GM10248 (cell line): ENCODE measurements around the gene RTL5.

Source experiments
- CTCF ChIA-PET: fragments of 300-600 bp; sonication (Branson Sonifier 250); formaldehyde crosslinking; extraction: SDS; loops from one replicate; lab custom pipeline; 2021; ENCODE audit warnings: antibody characterized with exemption; lab: Yijun Ruan, JAX
- POLR2A ChIA-PET: fragments of 350-650 bp; sonication (Branson Sonifier 250); formaldehyde crosslinking; extraction: SDS; loops from one replicate; lab custom pipeline; 2020; ENCODE audit warnings: antibody characterized with exemption; lab: Yijun Ruan, JAX
- DNase-seq: peaks from one replicate; pipeline ENCODE4 v3.0.0; 2012; ENCODE audit errors: extremely low spot score
- CTCF ChIP-seq: IDR thresholded peaks from 2 replicates; pipeline ENCODE4 v1.5.1; 2012; ENCODE audit warnings: mild to moderate bottlenecking, low read depth; ENCODE audit errors: extremely low read depth, missing control alignments, control extremely low read depth

RTL5 gene

GRCh38 chrX:72114306-72114705, 17.4 kb downstream of the RTL5 start:
- POLR2A ChIA-PET: no interaction called here
- no peak for TF ChIP-seq CTCF
- DNase-seq: no peak
- CTCF ChIA-PET: interaction anchor here (1.1 kb wide), 1 partner anchor 96 kb away, joined by 3 read pairs; no protein-coding TSS in a partner anchor

GRCh38 chrX:72113461-72113860, 18.3 kb downstream of the RTL5 start:
- DNase-seq: no peak
- ChIA-PET POLR2A (no interaction called here), CTCF (no interaction called here)
- no peak for TF ChIP-seq CTCF

GRCh38 chrX:72110876-72111708, 20.6 kb downstream of the RTL5 start:
- no peak for DNase-seq
- ChIA-PET CTCF (interaction anchor here (1.1 kb wide), 1 partner anchor 15 kb away, joined by 4 read pairs; no protein-coding TSS in a partner anchor), POLR2A (no interaction called here)
- TF ChIP-seq CTCF: no peak

- DNase-seq: no peak
- POLR2A ChIA-PET: no interaction called here
- no peak for TF ChIP-seq CTCF
- CTCF ChIA-PET: no interaction called here
These were observed 21.5 kb downstream of the RTL5 start for GRCh38 chrX:72110051-72110875.

GRCh38 chrX:72108666-72109065, 23.0 kb downstream of the RTL5 start:
- ChIA-PET POLR2A (no interaction called here), CTCF (no interaction called here)
- DNase-seq: no peak
- TF ChIP-seq CTCF: no peak

- no peak for DNase-seq
- ChIA-PET CTCF (no interaction called here), POLR2A (no interaction called here)
- no peak for TF ChIP-seq CTCF
These were observed 23.7 kb downstream of the RTL5 start for GRCh38 chrX:72107841-72108595.
